NCI-H2227 (cell line): ENCODE results near the gene ZNG1F.
"Not testable (repeated sequence)": the region's sequence is repeated elsewhere in the genome, so short reads cannot be mapped to it uniquely, and the experiment has no call there.

Experiments
- DNase-seq: peaks from one replicate; lab custom pipeline; 2025; ENCODE audit not compliant: unreplicated experiment; lab: John Stamatoyannopoulos, UW

Gene ZNG1F

GRCh38 chr9:41087157-41087780 lies 101.8 kb downstream of the ZNG1F start:
- not testable (repeated sequence) for DNase-seq

DNA sequence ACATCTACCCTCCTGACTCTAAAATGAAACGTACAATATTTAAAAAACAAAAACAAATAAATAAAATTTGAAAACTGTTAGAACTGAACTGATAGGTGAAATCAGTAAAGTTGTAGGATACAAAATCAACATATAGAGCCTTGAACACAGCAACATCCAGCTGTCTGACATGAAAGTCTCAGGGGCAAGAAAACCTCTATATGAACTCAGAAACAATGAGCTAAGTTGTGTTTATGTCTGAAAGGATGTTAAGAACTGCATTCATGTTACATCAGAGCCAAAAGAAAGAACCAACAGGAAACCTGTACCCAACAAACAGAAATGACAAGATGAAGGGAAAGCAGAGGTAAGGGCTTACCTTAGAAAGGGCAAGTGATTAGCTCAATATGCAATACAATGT lies 102.4 kb downstream of the ZNG1F start:
- not testable (repeated sequence) for DNase-seq

- not testable (repeated sequence) for DNase-seq
Measured at GRCh38 chr9:41086215-41086614, 102.9 kb downstream of the ZNG1F start.

DNA sequence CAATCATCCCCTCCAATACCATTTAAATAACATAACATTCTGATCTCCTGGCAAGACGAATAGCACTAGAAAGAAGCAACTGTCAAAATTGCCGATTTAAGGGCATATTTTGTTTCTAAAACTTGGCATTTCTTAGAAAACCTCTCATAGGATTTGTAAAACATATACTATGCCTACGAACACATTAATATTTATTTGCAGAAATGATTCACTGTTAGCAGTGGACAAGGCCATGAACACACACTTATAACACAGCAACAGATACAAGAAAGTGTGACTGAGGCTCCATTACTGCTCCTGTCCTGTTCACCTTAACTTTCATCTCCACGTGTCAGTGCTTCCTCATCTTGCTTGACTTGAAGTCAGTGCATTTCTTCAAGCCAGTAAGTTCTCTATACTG lies 106.8 kb downstream of the ZNG1F start:
- DNase-seq, result not testable (repeated sequence)
